Globus pallidus (tissue), 1 donor: Measurements from ENCODE around the gene TBC1D23.
A peak's percentile ranks its signal among the peaks of the same experiment; 100 is the strongest.
"Not testable (repeated sequence)": the region's sequence is repeated elsewhere in the genome, so short reads cannot be mapped to it uniquely, and the experiment has no call there.

Source experiments
- DNase-seq: peaks from one replicate; pipeline ENCODE4 v3.0.0-alpha.2; 2015; ENCODE audit warnings: low spot score

Gene TBC1D23

GRCh38 chr3:100299016-100299415 lies 38.2 kb downstream of the TBC1D23 start:
- no peak for DNase-seq

GRCh38 chr3:100306695-100307094 lies 45.9 kb downstream of the TBC1D23 start:
- no peak for DNase-seq

GRCh38 chr3:100310355-100310965 lies 49.7 kb downstream of the TBC1D23 start:
- DNase-seq = no peak

- DNase-seq = no peak
These were observed 50.2 kb downstream of the TBC1D23 start for GRCh38 chr3:100311011-100311410.

- peak; percentile 21 for DNase-seq
These were observed 55.9 kb downstream of the TBC1D23 start for GRCh38 chr3:100316641-100317069.

- DNase-seq = no peak
These were observed 57.1 kb downstream of the TBC1D23 start for GRCh38 chr3:100317912-100318311.

GRCh38 chr3:100319951-100320350 lies 59.2 kb downstream of the TBC1D23 start:
- DNase-seq = no peak

GRCh38 chr3:100324044-100324443 lies 63.3 kb downstream of the TBC1D23 start:
- DNase-seq = no peak

GRCh38 chr3:100325827-100326226 lies 65.0 kb downstream of the TBC1D23 start:
- DNase-seq = no peak

GRCh38 chr3:100327377-100327776 lies 66.6 kb downstream of the TBC1D23 start:
- DNase-seq = not testable (repeated sequence)

GRCh38 chr3:100329800-100330489 lies 69.2 kb downstream of the TBC1D23 start:
- DNase-seq = no peak

- DNase-seq = no peak
These were observed 69.9 kb downstream of the TBC1D23 start for GRCh38 chr3:100330651-100331050.

- DNase-seq = no peak
These were observed 70.9 kb downstream of the TBC1D23 start for GRCh38 chr3:100331660-100332059.

GRCh38 chr3:100333051-100333450 lies 72.3 kb downstream of the TBC1D23 start:
- DNase-seq = no peak

GRCh38 chr3:100333970-100334487 lies 73.2 kb downstream of the TBC1D23 start:
- no peak for DNase-seq

- DNase-seq = peak; percentile 70
These were observed 73.9 kb downstream of the TBC1D23 start, which contains the start of gene NIT2 for GRCh38 chr3:100334488-100335351. TSS of gene NIT2 (plus strand) at chr3:100334757. CDS start at chr3:100334792, 35 bp downstream.

- DNase-seq = peak; percentile 5
These were observed 74.6 kb downstream of the TBC1D23 start for GRCh38 chr3:100335434-100335833.

GRCh38 chr3:100336229-100336628 lies 75.4 kb downstream of the TBC1D23 start:
- not testable (repeated sequence) for DNase-seq

GRCh38 chr3:100338911-100339310 lies 78.1 kb downstream of the TBC1D23 start:
- no peak for DNase-seq

GRCh38 chr3:100339786-100340185 lies 79.0 kb downstream of the TBC1D23 start:
- no peak for DNase-seq

- DNase-seq = no peak
These were observed 79.7 kb downstream of the TBC1D23 start for GRCh38 chr3:100340527-100340926.

GRCh38 chr3:100348727-100349126 lies 87.9 kb downstream of the TBC1D23 start:
- DNase-seq = no peak
